Measurements from ENCODE around the gene SVBP.

Gene SVBP

DNA sequence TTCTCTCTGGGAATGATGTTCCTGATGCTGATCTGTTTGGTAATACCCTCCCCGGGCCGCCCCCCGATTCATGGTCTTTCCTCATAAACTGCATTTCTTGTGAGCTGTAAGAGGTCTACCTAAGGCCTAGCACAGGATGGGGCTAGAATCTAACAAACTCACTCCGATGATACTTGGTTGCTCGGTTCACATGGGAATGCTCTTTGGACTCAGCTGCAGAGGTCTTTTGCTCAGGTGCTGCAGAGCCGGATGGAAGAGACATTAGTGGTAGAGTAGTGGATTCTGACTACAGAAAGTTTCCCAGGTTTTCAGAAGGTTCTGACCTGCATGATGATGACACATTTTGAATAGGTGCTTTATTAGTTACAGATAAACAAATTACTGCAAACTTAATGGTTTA is 40.7 kb downstream of the SVBP start:
- TF ChIP-seq, protein P1, sequence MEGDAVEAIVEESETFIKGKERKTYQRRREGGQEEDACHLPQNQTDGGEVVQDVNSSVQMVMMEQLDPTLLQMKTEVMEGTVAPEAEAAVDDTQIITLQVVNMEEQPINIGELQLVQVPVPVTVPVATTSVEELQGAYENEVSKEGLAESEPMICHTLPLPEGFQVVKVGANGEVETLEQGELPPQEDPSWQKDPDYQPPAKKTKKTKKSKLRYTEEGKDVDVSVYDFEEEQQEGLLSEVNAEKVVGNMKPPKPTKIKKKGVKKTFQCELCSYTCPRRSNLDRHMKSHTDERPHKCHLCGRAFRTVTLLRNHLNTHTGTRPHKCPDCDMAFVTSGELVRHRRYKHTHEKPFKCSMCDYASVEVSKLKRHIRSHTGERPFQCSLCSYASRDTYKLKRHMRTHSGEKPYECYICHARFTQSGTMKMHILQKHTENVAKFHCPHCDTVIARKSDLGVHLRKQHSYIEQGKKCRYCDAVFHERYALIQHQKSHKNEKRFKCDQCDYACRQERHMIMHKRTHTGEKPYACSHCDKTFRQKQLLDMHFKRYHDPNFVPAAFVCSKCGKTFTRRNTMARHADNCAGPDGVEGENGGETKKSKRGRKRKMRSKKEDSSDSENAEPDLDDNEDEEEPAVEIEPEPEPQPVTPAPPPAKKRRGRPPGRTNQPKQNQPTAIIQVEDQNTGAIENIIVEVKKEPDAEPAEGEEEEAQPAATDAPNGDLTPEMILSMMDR (IDR thresholded peaks at IDR 0.05; ENCODE audit: insufficient read depth, low read depth, low read length, missing control alignments): no peak
- DNase-seq (ENCODE audit: low read depth): no peak
- H3K4me3 ChIP-seq (ENCODE audit: low read depth, low read length): no peak overlapping the region

DNA sequence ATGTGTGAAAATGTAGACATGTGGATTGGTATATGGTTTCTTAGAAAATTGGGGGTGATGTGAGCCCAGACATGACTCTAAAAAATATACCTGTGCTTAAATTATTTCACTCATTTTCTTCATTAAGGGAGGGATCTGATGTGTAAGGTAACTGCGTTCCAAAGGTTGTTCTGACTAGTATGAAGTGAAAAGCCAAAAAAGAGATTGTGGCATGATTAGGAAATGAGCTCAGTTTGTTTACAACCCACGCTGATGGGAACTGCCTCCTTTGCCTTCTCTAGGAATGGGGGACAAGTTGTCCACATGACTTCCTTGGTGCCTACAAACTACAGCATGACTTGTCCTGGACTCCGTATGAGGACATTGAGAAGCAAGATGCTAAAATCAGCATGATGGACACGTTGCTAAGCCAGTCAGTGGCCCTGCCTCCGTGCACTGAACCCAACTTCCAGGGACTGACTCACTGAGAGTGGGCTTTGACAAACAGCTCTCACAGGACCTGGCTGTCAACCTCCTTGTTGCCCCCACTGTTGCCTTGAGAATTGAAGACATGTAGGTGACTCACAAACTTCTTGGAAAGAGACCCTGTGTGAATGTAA is 42.2 kb downstream of the SVBP start:
- DNase-seq (ENCODE audit: low read depth): no peak
- TF ChIP-seq, protein P1 (IDR thresholded peaks at IDR 0.05; ENCODE audit: insufficient read depth, low read depth, low read length, missing control alignments): no peak
- no peak overlapping the region for H3K4me3 ChIP-seq (ENCODE audit: low read depth, low read length)

DNA sequence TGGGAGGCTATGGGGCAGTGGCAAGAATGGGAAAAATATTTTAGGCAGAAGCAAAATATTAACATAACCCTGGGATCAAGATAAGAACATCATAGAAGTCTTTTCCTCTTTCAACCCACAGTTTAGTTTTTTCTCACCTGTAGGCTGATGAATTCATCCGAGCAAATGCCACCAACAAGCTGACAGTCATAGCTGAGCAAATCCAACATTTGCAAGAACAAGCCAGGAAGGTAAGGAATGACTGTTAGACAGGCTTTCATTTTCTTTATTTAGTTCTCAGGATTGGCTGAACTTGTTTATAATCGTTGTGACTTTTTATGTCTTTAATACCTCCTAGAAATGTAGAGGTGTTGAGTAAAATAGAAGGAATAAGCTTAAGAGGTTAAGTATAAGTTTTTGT is 43.8 kb downstream of the SVBP start:
- TF ChIP-seq, protein P1 (IDR thresholded peaks at IDR 0.05; ENCODE audit: insufficient read depth, low read depth, low read length, missing control alignments): no peak
- H3K4me3 ChIP-seq (ENCODE audit: low read depth, low read length): no peak overlapping the region
- no peak for DNase-seq (ENCODE audit: low read depth)

DNA sequence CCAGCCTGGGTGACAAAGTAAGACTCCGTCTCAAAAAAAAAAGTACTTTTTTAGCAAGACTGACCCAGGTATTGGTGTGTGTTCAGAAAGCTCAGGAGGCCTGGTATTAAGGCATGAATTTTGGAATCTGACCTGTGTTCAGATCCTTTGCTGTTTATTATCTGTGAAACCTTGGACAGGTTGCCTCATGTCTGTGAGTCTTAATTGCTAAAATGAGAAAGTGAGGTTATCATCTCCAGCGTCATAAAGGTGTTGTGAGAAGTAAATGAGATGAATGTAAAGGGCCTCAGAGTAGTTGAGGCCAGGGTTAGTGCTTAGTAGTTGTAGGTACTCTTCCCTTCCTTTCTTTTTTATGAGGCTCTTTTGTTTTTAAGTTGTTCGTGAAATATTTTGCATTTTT is 47.4 kb downstream of the SVBP start:
- H3K4me3 ChIP-seq (ENCODE audit: low read depth, low read length): no peak overlapping the region
- no peak for DNase-seq (ENCODE audit: low read depth)
- TF ChIP-seq, protein P1 (IDR thresholded peaks at IDR 0.05; ENCODE audit: insufficient read depth, low read depth, low read length, missing control alignments): no peak

DNA sequence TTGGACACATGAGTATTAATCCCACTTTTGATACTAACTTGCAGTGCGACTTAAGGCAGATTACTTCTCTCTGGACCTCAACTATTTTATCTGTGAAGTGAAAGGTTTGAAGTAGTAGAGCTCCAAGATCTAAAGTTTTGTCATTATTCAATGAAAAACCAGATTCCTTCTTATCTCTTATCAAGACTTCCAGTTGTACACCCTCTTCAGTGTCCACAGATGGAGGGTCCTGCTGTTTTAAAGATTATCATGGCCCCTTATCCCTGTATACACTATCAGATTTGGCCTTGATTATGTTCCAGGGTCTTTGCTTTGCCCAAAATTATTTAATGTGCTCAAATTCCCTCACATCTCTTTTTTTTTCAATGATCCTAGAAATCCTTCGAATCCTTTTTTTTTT is 49.0 kb downstream of the SVBP start:
- peak overlapping the region; percentile 99 for H3K4me3 ChIP-seq (ENCODE audit: low read depth, low read length)
- no peak for DNase-seq (ENCODE audit: low read depth)
- TF ChIP-seq, protein P1 (IDR thresholded peaks at IDR 0.05; ENCODE audit: insufficient read depth, low read depth, low read length, missing control alignments): no peak

DNA sequence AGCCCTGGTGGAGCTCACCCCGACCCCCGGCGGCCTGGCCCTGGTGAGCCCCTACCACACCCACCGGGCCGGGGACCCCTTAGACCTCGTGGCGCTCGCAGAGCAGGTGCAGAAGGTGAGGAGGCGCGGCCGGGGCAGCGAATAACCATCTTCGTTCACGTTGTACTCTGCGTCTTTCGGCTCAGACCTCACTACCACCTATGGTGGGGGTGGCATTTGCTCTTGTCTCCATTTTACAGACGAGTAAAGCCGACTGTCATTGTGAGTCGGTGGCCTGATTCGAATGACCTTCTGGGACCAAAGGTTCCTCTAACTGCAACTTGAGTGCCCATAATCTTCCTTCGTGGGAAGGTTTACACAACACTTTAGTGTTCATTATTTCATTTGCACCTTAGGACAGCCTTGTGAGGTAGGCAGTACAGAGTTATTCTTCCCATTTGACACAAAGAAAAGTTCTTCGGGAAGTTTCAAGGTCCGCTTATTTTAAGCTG is 49.6 kb downstream of the SVBP start:
- TF ChIP-seq, protein P1 (IDR thresholded peaks at IDR 0.05; ENCODE audit: insufficient read depth, low read depth, low read length, missing control alignments): no peak
- DNase-seq (ENCODE audit: low read depth): no peak
- peak overlapping the region; percentile 99 for H3K4me3 ChIP-seq (ENCODE audit: low read depth, low read length)
